ACC112 (cell line): ENCODE measurements around the gene ARFGEF2.
"Not testable (repeated sequence)": the region's sequence is repeated elsewhere in the genome, so short reads cannot be mapped to it uniquely, and the experiment has no call there.

ENCODE experiments used
- H2AFZ ChIP-seq: fragments of 200-600 bp; sonication (generic); one replicate; pipeline ENCODE4 v1.6.0; 2017; ENCODE audit warnings: antibody characterized with exemption, low read length; ENCODE audit not compliant: unreplicated experiment
- H3K27ac ChIP-seq: fragments of 200-600 bp; sonication (generic); 2 replicates; pipeline ENCODE4 v1.5.1; 2014; ENCODE audit warnings: low read depth, mild to moderate bottlenecking, antibody characterized with exemption, low read length, moderate library complexity
- H3K27me3 ChIP-seq: fragments of 200-600 bp; sonication (generic); 2 replicates; pipeline ENCODE4 v1.6.1; 2014; ENCODE audit warnings: mild to moderate bottlenecking, antibody characterized with exemption, low read length, moderate library complexity, mixed read lengths; ENCODE audit not compliant: insufficient read depth
- H3K36me3 ChIP-seq: fragments of 200-600 bp; sonication (generic); 2 replicates; pipeline ENCODE4 v1.6.1; 2016; ENCODE audit warnings: mild to moderate bottlenecking, antibody characterized with exemption, low read length, moderate library complexity, mixed read lengths; ENCODE audit not compliant: insufficient read depth
- H3K4me1 ChIP-seq: fragments of 200-600 bp; sonication (generic); one replicate; pipeline ENCODE4 v1.6.1; 2016; ENCODE audit warnings: low read length, mixed read lengths; ENCODE audit not compliant: insufficient read depth, unreplicated experiment, control insufficient read depth
- H3K4me3 ChIP-seq: fragments of 200-600 bp; sonication (generic); 2 replicates; pipeline ENCODE4 v1.5.1; 2014; ENCODE audit warnings: mild to moderate bottlenecking, low read depth, low read length
- H3K79me2 ChIP-seq: fragments of 200-600 bp; sonication (generic); one replicate; pipeline ENCODE4 v1.6.0; 2016; ENCODE audit warnings: low read length; ENCODE audit not compliant: control insufficient read depth, unreplicated experiment, insufficient read depth

ARFGEF2 gene

GRCh38 chr20:49001741-49002140 lies 80.2 kb downstream of the ARFGEF2 start:
- Histone ChIP-seq H3K79me2 (no peaks in the 10 kb centered on the region), H3K4me3 (no peak overlapping the region), H3K27ac (no peak overlapping the region), H2AFZ (no peak overlapping the region), H3K4me1 (no peaks in the 10 kb centered on the region), H3K27me3 (no peaks in the 10 kb centered on the region), H3K36me3 (peaks cover 14% of the 10 kb centered on the region; the same call in 1 of the 2 replicates)

GRCh38 chr20:49006446-49006980 lies 85.0 kb downstream of the ARFGEF2 start:
- no peaks in the 10 kb centered on the region for H3K79me2 ChIP-seq
- H3K36me3 ChIP-seq = peaks cover 3% of the 10 kb centered on the region; the same call in 1 of the 2 replicates
- no peaks in the 10 kb centered on the region for H3K27me3 ChIP-seq
- no peak overlapping the region for H2AFZ ChIP-seq
- no peaks in the 10 kb centered on the region for H3K4me1 ChIP-seq
- H3K27ac ChIP-seq = no peak overlapping the region
- H3K4me3 ChIP-seq = no peak overlapping the region

GRCh38 chr20:49009899-49010631 lies 88.6 kb downstream of the ARFGEF2 start:
- Histone ChIP-seq H3K4me3 (no peak overlapping the region), H3K79me2 (no peaks in the 10 kb centered on the region), H2AFZ (no peak overlapping the region), H3K27me3 (no peaks in the 10 kb centered on the region), H3K27ac (no peak overlapping the region), H3K36me3 (peaks cover 13% of the 10 kb centered on the region), H3K4me1 (no peaks in the 10 kb centered on the region)

GRCh38 chr20:49024220-49024619 lies 102.7 kb downstream of the ARFGEF2 start:
- no peaks in the 10 kb centered on the region for H3K79me2 ChIP-seq
- H3K36me3 ChIP-seq = peaks cover 16% of the 10 kb centered on the region
- no peak overlapping the region for H2AFZ ChIP-seq
- no peak overlapping the region for H3K4me3 ChIP-seq
- no peaks in the 10 kb centered on the region for H3K27me3 ChIP-seq
- no peak overlapping the region for H3K27ac ChIP-seq
- no peaks in the 10 kb centered on the region for H3K4me1 ChIP-seq

GRCh38 chr20:49028177-49028576 lies 106.7 kb downstream of the ARFGEF2 start:
- not testable (repeated sequence) for H3K27me3 ChIP-seq, H2AFZ ChIP-seq, H3K4me1 ChIP-seq, H3K79me2 ChIP-seq, H3K4me3 ChIP-seq, H3K27ac ChIP-seq
- H3K36me3 ChIP-seq = peaks cover 17% of the 10 kb centered on the region

GRCh38 chr20:49028684-49029083 lies 107.2 kb downstream of the ARFGEF2 start:
- Histone ChIP-seq H3K79me2 (no peaks in the 10 kb centered on the region), H3K27ac (no peak overlapping the region), H3K4me3 (no peak overlapping the region), H3K4me1 (no peaks in the 10 kb centered on the region), H2AFZ (no peak overlapping the region), H3K27me3 (no peaks in the 10 kb centered on the region), H3K36me3 (peaks cover 21% of the 10 kb centered on the region)

- Histone ChIP-seq H3K27me3 (no peaks in the 10 kb centered on the region), H3K4me3 (no peak overlapping the region), H2AFZ (no peak overlapping the region), H3K27ac (no peak overlapping the region), H3K36me3 (peaks cover 17% of the 10 kb centered on the region), H3K4me1 (no peaks in the 10 kb centered on the region), H3K79me2 (no peaks in the 10 kb centered on the region)
These were observed 107.7 kb downstream of the ARFGEF2 start for GRCh38 chr20:49029203-49029602.

GRCh38 chr20:49030954-49031619 lies 109.6 kb downstream of the ARFGEF2 start:
- Histone ChIP-seq H3K27ac (no peak overlapping the region), H3K4me1 (no peaks in the 10 kb centered on the region), H3K4me3 (no peak overlapping the region), H3K27me3 (no peaks in the 10 kb centered on the region), H3K36me3 (peaks cover 12% of the 10 kb centered on the region), H2AFZ (no peak overlapping the region), H3K79me2 (no peaks in the 10 kb centered on the region)

- no peak overlapping the region for H3K27ac ChIP-seq
- peaks cover 12% of the 10 kb centered on the region for H3K36me3 ChIP-seq
- no peaks in the 10 kb centered on the region for H3K4me1 ChIP-seq
These were observed 110.9 kb downstream of the ARFGEF2 start for GRCh38 chr20:49032455-49032854.

GRCh38 chr20:49034070-49034732 lies 112.7 kb downstream of the ARFGEF2 start:
- no peak overlapping the region for H3K4me3 ChIP-seq
- no peaks in the 10 kb centered on the region for H3K4me1 ChIP-seq
- no peak overlapping the region for H3K27ac ChIP-seq
- H3K79me2 ChIP-seq = no peaks in the 10 kb centered on the region
- H3K36me3 ChIP-seq = peaks cover 12% of the 10 kb centered on the region
- no peaks in the 10 kb centered on the region for H3K27me3 ChIP-seq
- H2AFZ ChIP-seq = no peak overlapping the region

More at GRCh38 chr20:49032455-49032854, 110.9 kb downstream of the ARFGEF2 start:
- Histone ChIP-seq H3K27me3 (no peaks in the 10 kb centered on the region), H2AFZ (no peak overlapping the region), H3K4me3 (no peak overlapping the region), H3K79me2 (no peaks in the 10 kb centered on the region)
